Measurements from ENCODE around the gene TASP1. TPM values are rescaled to one million over a fixed set of nuclear protein-coding genes. Genes with fewer than 3 reads are reported as not detected.

The TASP1 gene
- total and polyA plus RNA-seq, 2 experiments from 2014 or later = 7.6 to 8.4 TPM

DNA sequence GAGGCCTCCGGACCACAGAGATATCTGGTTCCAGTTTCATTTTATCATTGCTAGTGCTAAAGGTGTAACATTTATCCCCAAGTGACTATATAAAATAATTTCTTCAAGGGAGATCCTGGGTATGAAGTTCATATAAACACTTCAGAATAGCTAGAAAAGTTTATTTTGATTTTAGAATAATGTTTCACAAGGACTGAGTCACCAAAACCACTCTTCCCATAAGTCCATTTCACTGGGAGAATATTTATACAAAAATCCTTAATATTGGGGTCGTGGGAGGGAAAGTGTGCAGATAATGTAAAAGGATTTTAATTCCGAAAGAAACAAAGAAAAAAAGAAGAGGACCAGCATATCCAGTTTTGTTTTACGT, 289.5 kb downstream of the TASP1 start:
- 70 to 72% methylated on average over 4 of the region's 4 CpGs for WGBS, 2 experiments (ENCODE audit: low coverage in 1 of 2, low lambda C conversion rate in 2 of 2, missing lambda C conversion rate in 2 of 2)
- DNase-seq = peak; percentile 44

DNA sequence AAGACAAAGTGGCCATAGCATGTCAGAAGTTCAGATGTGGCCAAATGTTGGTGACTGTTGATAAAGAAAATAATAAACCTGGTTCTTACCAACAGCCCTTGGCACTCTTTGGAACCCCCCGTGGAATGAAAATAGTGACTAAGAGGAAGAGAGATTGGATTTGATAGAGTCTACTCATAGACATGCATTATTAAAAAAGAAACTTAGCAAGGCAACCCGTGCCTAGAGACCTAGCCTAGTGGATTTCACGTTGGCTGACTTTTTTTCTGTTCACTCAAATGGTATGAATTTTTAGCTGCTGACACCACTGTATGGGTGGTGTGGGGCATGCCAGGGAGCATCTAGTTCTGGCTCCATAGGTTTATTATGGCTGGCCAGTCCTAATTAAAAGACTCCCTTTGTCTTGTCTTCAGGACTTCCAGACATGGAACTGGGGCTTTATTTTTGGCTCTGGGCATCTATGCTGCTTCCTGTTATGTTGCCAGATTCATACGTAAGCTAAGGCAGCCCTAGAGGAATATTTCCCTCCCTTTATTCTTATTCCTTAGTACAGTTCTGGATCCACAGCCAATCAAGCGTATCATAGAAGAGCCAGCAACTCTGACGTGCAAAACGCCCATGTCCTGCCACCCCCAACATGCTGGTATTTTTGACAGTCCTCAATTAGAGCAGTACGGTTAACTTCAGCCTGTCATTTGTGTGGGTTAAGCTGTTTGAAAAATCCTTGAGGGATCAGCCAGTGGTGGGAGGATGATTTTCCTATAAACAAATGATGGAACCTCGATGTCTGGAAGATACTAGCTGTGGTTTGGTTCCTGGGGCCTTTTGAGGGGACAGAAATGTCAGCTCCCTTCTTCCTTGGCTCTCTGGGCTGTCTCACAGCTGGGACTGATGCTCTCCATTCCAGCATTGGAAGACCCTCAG, 290.2 kb downstream of the TASP1 start:
- peak overlapping the region; percentile 14 for H3K4me2 ChIP-seq (ENCODE audit: unreplicated experiment)
- H3K36me3 ChIP-seq (ENCODE audit: low read depth) = no peaks in the 10 kb centered on the region
- no peak for TF ChIP-seq EZH2 (IDR thresholded peaks at IDR 0.05; ENCODE audit: insufficient read depth, poor library complexity, severe bottlenecking)
- no peak for TF ChIP-seq EZH2phosphoT487 (IDR thresholded peaks at IDR 0.05; ENCODE audit: insufficient read depth, low read depth)
- no peaks in the 10 kb centered on the region for H3K9me3 ChIP-seq (ENCODE audit: low read depth)
- DNase-seq = peak; percentile 64
- H3K27me3 ChIP-seq (replicated peaks; ENCODE audit: insufficient read depth) = no peaks in the 10 kb centered on the region
- H2AFZ ChIP-seq = peak overlapping the region; percentile 18
- H3F3A ChIP-seq (ENCODE audit: insufficient read depth) = 0 out of 2 replicates have a peak, but pooled peaks cover 15% of the 10 kb centered on the region
- H3K4me1 ChIP-seq (ENCODE audit: insufficient read depth) = peaks cover 20% of the 10 kb centered on the region
- H3K79me2 ChIP-seq (ENCODE audit: insufficient read depth) = no peaks in the 10 kb centered on the region
- H3K9ac ChIP-seq = peak overlapping the region; percentile 8; the same call in 1 of the 2 replicates
- WGBS, 2 experiments (ENCODE audit: low coverage in 1 of 2, low lambda C conversion rate in 2 of 2, missing lambda C conversion rate in 2 of 2) = 48 to 49% methylated on average over 9 of the region's 9 CpGs
- no peaks in the 10 kb centered on the region for H3K9me2 ChIP-seq (ENCODE audit: insufficient read depth)
- no peaks in the 10 kb centered on the region for H4K20me1 ChIP-seq (ENCODE audit: insufficient read depth)
- peak overlapping the region; percentile 27 for H3K4me3 ChIP-seq
- peak overlapping the region; percentile 65 for H3K27ac ChIP-seq
- in situ Hi-C loops (cut with MboI) = no loop called here

More for the DNA sequence above, 289.5 kb downstream of the TASP1 start:
- Histone ChIP-seq H3K4me1 (ENCODE audit: insufficient read depth) (peaks cover 20% of the 10 kb centered on the region), H3F3A (ENCODE audit: insufficient read depth) (0 out of 2 replicates have a peak, but pooled peaks cover 15% of the 10 kb centered on the region), H3K9ac (0 out of 2 replicates have a peak overlapping the region, but pooled peaks have one; percentile 8), H3K4me2 (ENCODE audit: unreplicated experiment) (peak overlapping the region; percentile 14), H3K4me3 (0 out of 2 replicates have a peak overlapping the region, but pooled peaks have one; percentile 27), H2AFZ (peak overlapping the region; percentile 18), H3K27ac (peak overlapping the region; percentile 65), H3K27me3 (replicated peaks; ENCODE audit: insufficient read depth) (no peaks in the 10 kb centered on the region), H3K36me3 (ENCODE audit: low read depth) (no peaks in the 10 kb centered on the region), H3K9me2 (ENCODE audit: insufficient read depth) (no peaks in the 10 kb centered on the region), H3K9me3 (ENCODE audit: low read depth) (no peaks in the 10 kb centered on the region), H3K79me2 (ENCODE audit: insufficient read depth) (no peaks in the 10 kb centered on the region), H4K20me1 (ENCODE audit: insufficient read depth) (no peaks in the 10 kb centered on the region)
- in situ Hi-C loops (cut with MboI) = no loop called here
- TF ChIP-seq EZH2phosphoT487 (IDR thresholded peaks at IDR 0.05; ENCODE audit: insufficient read depth, low read depth) (no peak), EZH2 (IDR thresholded peaks at IDR 0.05; ENCODE audit: insufficient read depth, poor library complexity, severe bottlenecking) (no peak)

DNA sequence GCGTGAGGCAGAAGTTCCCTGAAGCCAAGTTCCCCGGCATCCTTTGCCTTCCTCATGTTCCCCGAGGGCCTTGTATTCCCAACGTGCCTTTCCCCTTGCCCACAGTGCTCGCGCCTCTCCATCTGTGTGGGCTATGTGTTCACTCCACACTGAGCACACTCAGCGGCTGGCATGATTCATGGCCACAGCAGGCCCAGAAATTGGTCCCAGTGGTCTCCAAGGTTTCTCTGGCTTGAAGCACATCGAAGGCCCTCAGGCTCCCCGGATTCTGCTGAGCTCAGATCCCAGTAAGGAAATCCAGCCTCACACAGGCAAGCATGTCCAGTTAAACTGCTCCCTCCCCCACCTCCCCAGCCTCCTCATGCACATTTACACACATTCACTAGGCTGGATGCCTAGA, 294.1 kb downstream of the TASP1 start:
- H3K4me1 ChIP-seq (ENCODE audit: insufficient read depth) = peaks cover 49% of the 10 kb centered on the region
- no peak overlapping the region for H3K9ac ChIP-seq
- peaks cover 40% of the 10 kb centered on the region; the same call in 1 of the 2 replicates for H3F3A ChIP-seq (ENCODE audit: insufficient read depth)
- 89 to 94% methylated on average over 9 of the region's 9 CpGs for WGBS, 2 experiments (ENCODE audit: low coverage in 1 of 2, low lambda C conversion rate in 2 of 2, missing lambda C conversion rate in 2 of 2)
- in situ Hi-C loops (cut with MboI) = no loop called here
- no peak overlapping the region for H3K27ac ChIP-seq
- no peaks in the 10 kb centered on the region for H3K27me3 ChIP-seq (replicated peaks; ENCODE audit: insufficient read depth)
- no peaks in the 10 kb centered on the region for H3K9me2 ChIP-seq (ENCODE audit: insufficient read depth)
- no peaks in the 10 kb centered on the region for H3K9me3 ChIP-seq (ENCODE audit: low read depth)
- no peak overlapping the region for H2AFZ ChIP-seq
- TF ChIP-seq EZH2 (IDR thresholded peaks at IDR 0.05; ENCODE audit: insufficient read depth, poor library complexity, severe bottlenecking) = no peak
- no peak for TF ChIP-seq EZH2phosphoT487 (IDR thresholded peaks at IDR 0.05; ENCODE audit: insufficient read depth, low read depth)
- H3K4me3 ChIP-seq = no peak overlapping the region
- H3K4me2 ChIP-seq (ENCODE audit: unreplicated experiment) = no peak overlapping the region
- no peaks in the 10 kb centered on the region for H4K20me1 ChIP-seq (ENCODE audit: insufficient read depth)
- DNase-seq = no peak
- H3K79me2 ChIP-seq (ENCODE audit: insufficient read depth) = no peaks in the 10 kb centered on the region
- H3K36me3 ChIP-seq (ENCODE audit: low read depth) = no peaks in the 10 kb centered on the region

DNA sequence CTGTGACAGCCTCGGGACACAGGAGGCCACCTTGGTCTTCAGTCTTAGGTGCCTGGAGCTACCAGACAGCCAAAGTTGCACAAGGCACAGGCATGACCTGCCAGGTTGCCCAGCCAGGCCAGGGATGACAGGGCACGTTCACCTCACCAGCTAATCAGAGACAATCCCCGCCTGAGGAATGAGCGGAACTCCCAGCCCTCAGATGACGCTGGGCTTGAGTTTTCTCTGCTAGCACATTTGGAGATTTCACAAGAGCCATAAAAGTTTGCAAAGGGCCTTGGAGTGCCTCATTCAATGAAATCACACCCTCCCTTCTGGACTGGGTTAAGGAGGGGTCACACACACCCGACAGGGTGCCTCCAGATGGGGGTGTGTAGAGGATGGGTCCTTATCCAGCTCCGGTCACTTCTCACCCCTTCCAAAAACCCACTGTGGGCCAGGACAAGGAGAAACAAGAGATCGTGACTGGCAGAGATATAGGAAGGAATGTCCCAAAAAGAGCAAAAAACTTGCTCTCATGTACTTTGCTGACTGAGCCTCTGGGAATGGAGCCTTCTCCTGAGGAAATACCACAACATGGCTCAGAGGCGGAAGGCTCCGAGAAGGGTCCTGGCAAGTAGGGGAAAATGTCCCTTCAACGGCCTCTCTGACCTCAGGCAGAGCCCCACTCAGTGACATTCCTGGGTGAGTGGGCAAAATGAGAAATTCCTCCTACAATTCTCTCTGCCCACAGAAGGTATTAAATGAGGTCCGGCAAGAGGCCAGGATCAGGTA, 296.1 kb downstream of the TASP1 start:
- H3K79me2 ChIP-seq (ENCODE audit: insufficient read depth) = no peaks in the 10 kb centered on the region
- H3K36me3 ChIP-seq (ENCODE audit: low read depth) = no peaks in the 10 kb centered on the region
- no peaks in the 10 kb centered on the region for H4K20me1 ChIP-seq (ENCODE audit: insufficient read depth)
- H2AFZ ChIP-seq = peak overlapping the region; percentile 81
- H3K9me3 ChIP-seq (ENCODE audit: low read depth) = no peaks in the 10 kb centered on the region
- in situ Hi-C loops (cut with MboI) = no loop called here
- peaks cover 35% of the 10 kb centered on the region for H3K4me1 ChIP-seq (ENCODE audit: insufficient read depth)
- H3K27ac ChIP-seq = peak overlapping the region; percentile 85
- peak overlapping the region; percentile 40 for H3K4me2 ChIP-seq (ENCODE audit: unreplicated experiment)
- peak overlapping the region; percentile 41; the same call in 1 of the 2 replicates for H3K4me3 ChIP-seq
- no peaks in the 10 kb centered on the region for H3K9me2 ChIP-seq (ENCODE audit: insufficient read depth)
- peak; percentile 92 for DNase-seq
- H3K9ac ChIP-seq = peak overlapping the region; percentile 58
- TF ChIP-seq EZH2phosphoT487 (IDR thresholded peaks at IDR 0.05; ENCODE audit: insufficient read depth, low read depth) (no peak), EZH2 (IDR thresholded peaks at IDR 0.05; ENCODE audit: insufficient read depth, poor library complexity, severe bottlenecking) (no peak)
- 19 to 23% methylated on average over 12 of the region's 12 CpGs for WGBS, 2 experiments (ENCODE audit: low coverage in 1 of 2, low lambda C conversion rate in 2 of 2, missing lambda C conversion rate in 2 of 2)
- no peaks in the 10 kb centered on the region for H3K27me3 ChIP-seq (replicated peaks; ENCODE audit: insufficient read depth)
- peaks cover 31% of the 10 kb centered on the region; the same call in 1 of the 2 replicates for H3F3A ChIP-seq (ENCODE audit: insufficient read depth)
